Measurements from ENCODE around the gene IL6ST.
"Not testable (repeated sequence)": the region's sequence is repeated elsewhere in the genome, so short reads cannot be mapped to it uniquely, and the experiment has no call there.

IL6ST gene

DNA sequence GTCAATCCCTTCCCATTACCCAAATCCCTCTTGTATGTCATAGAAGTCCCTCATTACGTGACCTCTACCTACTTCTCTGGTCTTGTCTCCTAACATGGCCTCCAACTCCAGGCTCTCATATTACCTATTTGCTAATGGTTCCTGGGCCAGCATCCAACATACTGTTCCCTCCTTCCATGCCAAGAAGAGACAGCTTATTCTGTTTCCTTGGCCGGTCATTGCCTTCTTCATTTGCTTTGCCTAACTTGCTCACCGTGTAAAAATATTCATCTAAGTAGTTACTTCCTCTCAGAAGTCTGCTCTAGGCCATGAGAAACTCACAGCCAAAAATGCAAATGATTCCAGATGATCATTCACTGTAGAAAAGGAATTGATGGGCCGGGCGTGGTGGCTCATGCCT, 8.9 kb upstream of the IL6ST start:
- no peak for DNase-seq

GRCh38 chr5:56003179-56003578, 8.4 kb upstream of the IL6ST start:
- DNase-seq = no peak

- no peak for DNase-seq
These were observed 7.5 kb upstream of the IL6ST start for GRCh38 chr5:56002303-56002702.

DNA sequence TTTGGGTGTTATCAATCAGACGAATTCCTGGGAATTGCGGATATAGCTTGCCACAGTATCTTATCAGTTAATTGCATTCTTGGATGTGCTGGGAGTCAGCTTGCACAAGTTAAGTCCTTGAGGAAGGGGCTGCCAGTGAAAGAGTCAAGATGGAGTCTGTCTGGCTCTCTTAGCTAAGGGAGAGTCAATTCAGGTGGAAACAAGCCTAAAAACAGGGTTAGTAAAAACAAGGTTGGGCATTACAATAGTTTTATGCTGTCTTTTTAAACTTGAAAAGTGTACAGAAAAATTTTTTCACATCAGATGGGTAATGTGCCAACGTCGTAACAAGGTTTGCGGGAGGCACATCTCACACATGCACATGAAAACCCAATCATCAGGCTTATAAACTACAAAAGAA, 5.5 kb upstream of the IL6ST start:
- DNase-seq = not testable (repeated sequence)

DNA sequence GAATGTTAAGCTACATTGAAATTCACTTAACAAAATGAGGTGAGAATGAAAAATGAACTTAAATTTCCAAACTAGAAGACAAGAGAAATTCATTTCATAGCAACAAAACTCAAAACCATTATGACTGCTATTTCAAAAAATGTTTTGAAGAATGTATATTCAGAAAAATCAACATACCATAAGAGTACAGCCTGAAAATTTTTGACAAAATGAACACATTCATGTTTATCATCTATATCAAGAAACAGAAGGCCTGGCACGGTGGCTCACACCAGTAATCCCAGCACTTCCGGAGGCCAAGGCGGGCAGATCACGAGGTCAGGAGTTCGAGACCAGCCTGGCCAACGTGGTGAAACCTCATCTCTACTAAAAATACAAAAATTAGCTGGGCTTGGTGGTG, 4.2 kb upstream of the IL6ST start:
- DNase-seq = no peak

DNA sequence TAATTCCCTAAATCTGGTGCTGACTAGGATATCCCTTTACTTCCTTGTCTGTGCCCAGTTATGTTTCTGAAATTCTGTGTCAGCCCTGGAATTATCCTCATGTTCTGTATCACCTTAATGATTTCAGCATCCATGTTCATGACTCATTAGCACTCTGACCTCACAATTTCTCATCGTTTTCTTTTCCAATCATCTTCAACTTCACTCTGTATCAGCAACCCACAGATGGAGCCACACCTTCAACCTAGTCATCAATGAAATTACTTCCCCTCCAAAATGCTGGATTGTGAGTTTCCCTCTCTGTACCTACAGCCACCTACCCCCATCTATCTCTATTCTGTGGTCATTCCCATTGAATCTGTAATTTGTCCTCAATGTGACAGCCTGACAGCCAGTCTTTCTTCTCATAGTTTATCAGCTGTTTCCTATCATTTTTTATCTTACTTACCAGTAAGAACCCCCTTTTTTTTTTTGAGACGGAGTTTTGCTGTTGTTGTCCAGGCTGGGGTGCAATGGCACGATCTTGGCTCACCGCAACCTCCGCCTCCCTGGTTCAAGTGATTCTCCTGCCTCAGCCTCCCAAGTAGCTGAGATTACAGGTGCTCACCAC, 3.1 kb upstream of the IL6ST start:
- DNase-seq = peak in 1 of 2 donors; percentile 37

- DNase-seq = peak; percentile 97 to 99
These were observed 493 bp upstream of the IL6ST start for GRCh38 chr5:55994998-55995914.

DNA sequence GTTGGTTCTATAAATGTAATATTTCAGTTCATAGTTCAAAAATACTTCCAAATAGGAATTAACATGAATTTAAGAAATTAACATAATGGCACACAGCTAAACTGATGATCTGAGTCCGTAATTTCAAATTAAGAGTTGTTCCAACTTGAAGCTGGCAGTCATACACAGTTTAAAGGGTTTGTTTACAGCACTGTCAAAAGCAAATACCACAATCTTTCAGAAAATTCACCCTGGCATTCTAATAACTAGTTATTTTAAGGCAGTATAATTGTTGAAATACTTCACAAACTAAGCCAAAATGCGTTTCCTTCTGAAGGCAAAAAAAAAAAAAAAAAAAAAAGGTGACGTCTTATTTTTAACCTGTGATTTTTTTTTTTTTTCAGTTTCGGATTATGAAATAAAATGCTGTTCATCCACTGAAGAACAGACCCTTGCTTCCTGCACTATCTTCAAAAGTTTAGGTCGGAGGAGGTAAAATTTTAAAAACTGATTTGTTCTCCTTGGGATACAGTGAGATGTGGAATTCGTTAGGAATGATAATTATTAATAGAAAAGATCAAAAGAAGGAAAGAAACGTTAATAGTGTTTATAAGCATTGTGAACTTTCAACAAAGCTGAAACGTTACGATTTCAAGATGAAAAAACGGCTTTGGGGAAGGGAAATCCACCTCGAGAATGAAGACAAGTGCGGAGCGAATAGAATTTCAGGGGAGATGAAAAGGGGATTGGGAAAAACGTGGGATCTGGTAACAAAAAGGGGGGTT, 850 bp downstream of the IL6ST start:
- no peak for DNase-seq

DNA sequence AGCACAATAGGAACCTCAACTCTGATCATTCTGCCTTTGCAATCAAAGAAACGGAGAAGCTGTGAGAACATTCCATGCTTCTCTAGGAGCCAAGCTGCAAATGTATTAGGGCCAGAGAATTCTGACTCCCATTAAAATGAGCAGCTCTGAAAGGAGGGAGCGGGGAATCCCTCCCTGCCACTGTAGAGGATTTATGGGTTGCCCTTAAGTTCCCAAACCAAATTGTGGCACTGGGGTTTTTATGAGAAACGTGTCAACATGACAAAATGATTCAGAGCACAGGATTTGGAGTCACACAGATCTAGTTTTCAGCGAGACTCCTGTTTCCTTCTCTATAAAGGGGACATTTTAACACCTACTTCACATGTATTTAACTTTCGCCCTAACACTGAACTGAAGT, 1.8 kb downstream of the IL6ST start:
- no peak for DNase-seq

DNA sequence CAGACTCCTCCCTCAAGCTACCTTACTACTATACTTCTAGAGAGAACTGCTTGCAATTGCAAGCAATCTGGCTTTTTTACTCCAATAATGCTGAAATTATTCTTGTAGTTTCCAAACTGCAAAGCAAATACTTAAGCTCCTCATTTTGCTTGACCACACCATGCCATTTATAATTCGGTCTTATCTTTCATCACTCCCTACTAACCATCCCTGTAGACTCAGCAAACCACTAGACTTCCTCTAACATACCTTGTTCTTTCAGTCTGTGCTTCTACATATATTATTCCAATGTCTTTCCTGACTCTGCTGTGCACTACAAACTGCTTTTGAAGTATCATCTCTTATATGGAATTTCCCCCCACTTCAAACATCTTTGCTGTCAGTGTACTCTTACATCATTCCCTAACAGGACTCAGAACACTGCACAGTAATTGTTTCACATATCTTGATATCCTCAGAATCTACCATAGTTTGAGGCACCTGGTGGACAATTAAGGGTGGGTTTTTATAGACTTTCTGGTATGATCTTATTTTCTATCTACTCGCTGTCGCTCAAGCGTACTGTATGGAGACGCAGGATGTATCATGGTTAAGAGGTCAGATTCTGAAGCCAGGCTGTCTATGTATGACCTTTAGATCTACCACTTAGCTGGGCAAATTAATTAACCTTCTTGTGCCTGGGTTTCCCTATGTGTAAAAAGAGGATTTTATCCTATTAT, 2.8 kb downstream of the IL6ST start:
- no peak for DNase-seq

DNA sequence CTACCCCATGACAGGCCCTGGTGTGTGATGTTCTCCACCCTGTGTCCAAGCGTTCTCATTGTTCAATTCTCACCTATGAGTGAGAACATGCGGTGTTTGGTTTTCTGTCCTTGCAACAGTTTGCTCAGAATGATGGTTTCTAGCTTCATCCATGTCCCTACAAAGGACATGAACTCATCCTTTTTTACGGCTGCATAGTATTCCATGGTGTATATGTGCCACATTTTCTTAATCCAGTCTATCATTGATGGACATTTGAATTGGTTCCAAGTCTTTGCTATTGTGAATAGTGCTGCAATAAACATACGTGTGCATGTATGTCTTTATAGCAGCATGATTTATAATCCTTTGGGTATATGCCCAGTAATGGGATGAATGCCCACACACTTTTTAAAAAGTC, 3.9 kb downstream of the IL6ST start:
- DNase-seq = not testable (repeated sequence)

DNA sequence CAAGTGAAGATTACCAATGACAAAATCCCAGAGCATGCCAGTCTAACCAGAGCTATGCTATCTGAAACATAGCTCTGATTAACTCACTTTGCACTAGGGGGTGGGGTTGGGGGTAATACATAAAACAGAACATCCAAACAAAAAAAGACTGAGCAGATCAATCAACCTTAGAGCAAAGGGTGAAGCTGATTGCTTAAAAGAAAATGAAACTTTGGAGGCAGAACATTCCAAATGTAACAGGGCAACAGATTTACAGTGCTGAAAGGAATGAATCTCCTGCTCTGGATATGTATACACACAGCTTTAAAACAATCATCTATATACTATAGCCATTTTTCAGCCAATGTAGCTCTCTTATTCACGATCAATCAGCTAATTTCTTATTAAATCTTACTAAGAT, 4.9 kb downstream of the IL6ST start:
- no peak for DNase-seq

GRCh38 chr5:55988979-55989638, 5.7 kb downstream of the IL6ST start:
- DNase-seq = no peak

GRCh38 chr5:55988428-55988827, 6.3 kb downstream of the IL6ST start:
- DNase-seq = not testable (repeated sequence)

- no peak for DNase-seq
These were observed 7.8 kb downstream of the IL6ST start for GRCh38 chr5:55986931-55987330.

DNA sequence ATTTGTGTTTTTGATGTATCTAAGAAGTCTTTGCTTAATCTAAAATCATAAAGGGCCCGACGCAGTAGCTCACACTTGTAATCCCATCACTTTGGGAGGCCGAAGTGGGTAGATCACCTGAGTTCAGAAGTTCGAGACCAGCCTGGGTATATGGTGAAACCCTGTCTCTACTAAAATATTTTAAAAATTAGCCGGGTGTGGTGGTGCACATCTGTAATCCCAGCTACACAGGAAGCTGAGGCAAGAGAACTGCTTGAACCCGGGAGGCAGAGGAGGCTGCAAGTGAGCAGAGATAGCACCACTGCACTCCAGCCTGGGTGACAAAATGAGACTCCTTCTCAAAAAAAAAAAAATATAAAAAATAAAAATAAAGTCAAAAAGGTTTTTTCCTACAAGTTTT, 9.6 kb downstream of the IL6ST start:
- no peak for DNase-seq

DNA sequence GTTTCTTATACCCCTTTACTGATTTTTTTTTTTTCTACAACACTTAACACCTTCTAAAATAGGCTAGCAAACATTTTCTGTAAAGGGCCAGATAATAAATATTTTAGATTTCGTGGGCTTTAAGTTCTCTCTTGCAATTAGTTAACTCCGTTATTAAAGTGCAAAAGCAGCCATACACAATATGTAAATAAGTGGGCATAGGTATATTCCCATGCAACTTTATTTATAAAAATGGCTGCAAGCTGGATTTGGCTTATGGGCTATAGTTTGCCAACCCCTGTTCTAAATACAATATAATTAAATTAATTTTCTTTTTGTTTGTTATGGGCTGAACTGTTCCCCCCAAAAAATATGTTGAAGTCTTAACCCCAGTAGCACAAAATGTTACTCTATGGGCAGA, 10.8 kb downstream of the IL6ST start:
- no peak for DNase-seq

- DNase-seq = no peak
These were observed 11.8 kb downstream of the IL6ST start for GRCh38 chr5:55982957-55983381.

DNA sequence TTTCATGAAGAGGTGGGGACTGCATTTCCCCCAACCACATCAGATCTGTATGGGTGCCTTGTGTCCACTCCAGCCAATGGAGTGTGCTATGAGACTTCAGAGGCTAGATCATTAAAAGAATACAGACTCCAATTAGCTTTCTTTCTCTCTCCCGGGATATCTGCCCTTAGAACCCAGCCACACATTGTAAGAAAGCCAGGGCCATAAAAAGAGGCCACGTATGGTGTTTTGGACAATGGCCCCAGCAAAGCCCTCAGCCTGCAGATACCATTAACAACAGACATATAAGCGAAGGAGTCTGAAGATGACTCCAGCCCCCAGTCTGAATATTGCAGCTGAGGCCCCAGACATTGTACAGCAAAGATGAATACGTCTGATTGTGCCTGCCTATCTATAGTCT, 21.5 kb downstream of the IL6ST start:
- no peak for DNase-seq

DNA sequence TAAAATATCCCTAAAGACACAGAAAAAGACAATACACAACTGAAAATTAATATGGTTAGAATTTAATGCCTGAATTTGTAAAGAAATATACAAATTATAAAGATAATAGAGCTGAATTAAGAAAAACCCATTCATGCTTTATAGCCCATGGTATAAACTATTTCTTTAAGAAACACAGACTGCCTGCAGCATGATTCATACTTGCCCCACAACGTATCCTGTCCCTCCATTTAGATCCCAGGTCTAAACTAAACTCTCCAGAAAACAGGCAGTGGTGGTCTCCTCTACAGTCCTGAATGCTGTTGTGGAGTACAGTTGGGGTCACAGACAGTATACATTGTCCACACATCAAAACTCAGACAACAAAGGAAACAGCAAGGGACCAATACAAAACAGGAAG, 24.8 kb downstream of the IL6ST start:
- DNase-seq = no peak

DNA sequence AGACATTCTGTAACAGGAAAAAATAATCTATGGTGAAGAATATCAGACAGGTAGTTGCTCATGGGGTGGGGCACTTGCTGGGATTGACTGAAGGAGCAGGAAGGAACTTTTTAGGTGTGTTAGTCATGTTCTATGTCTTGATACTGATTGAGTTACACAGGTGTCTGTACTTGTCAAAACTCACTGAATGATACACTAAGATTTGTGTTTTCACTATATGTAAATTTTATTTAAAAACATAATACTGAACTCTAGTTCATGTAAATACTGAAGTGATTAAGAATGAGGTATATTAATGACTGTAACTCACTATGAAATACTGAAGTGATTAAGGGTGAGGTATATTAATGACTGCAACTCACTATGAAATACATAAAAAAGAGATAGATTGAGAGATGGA, 28.5 kb downstream of the IL6ST start:
- no peak for DNase-seq

- DNase-seq = no peak
These were observed 29.2 kb downstream of the IL6ST start for GRCh38 chr5:55965525-55965924.
